Body of pancreas (tissue), 4 donors: ENCODE data around the gene ANAPC1. TPM values are rescaled to one million over a fixed set of nuclear protein-coding genes. Genes with fewer than 3 reads are reported as not detected.
"Not testable (repeated sequence)": the region's sequence is repeated elsewhere in the genome, so short reads cannot be mapped to it uniquely, and the experiment has no call there.

Experiments used
- ATAC-seq: fragments of 150-250 bp; one replicate; pipeline ENCODE4 v1.9.1; 2016
- DNase-seq, 4 donors: peaks; one replicate each; pipeline ENCODE4 v3.0.0-alpha.2; 2019
- H3K27ac ChIP-seq, 4 donors: fragments of 200-600 bp; sonication (generic); 1 replicate in 3 of 4; 2 replicates in 1 of 4; pipeline versions ENCODE4 v1.5.1 to v1.6.1; 2016 to 2019; ENCODE audit warnings: mild to moderate bottlenecking in 1 of 4, mixed read lengths in 1 of 4, moderate library complexity in 1 of 4
- H3K27me3 ChIP-seq, 2 donors: fragments of 200-600 bp; sonication (generic); one replicate each; pipeline ENCODE4 v1.6.0; 2016; ENCODE audit warnings: mild to moderate bottlenecking in 1 of 2
- H3K36me3 ChIP-seq, 2 donors: fragments of 200-600 bp; sonication (generic); replicated peaks in 1 of 2; 2 replicates each; pipeline ENCODE4 v1.5.1; 2016; ENCODE audit warnings: low read depth in 2 of 2; ENCODE audit not compliant: insufficient read depth in 1 of 2
- H3K4me1 ChIP-seq: fragments of 200-600 bp; sonication (generic); one replicate; pipeline ENCODE4 v1.6.0; 2016
- H3K4me3 ChIP-seq, 2 donors: fragments of 200-600 bp; sonication (generic); 1 replicate in 1 of 2; 2 replicates in 1 of 2; pipeline ENCODE4 v1.5.1; 2016 to 2019
- H3K9me3 ChIP-seq, 3 donors: fragments of 200-600 bp; sonication (generic); 1 replicate in 2 of 3; 2 replicates in 1 of 3; pipeline ENCODE4 v1.5.1; 2016
- CTCF ChIP-seq, 7 experiments: fragments of 450-650 bp in 4 of 7; fragments of 200-600 bp in 3 of 7; sonication (generic) in 3 of 7; IDR thresholded peaks; one replicate each; pipeline ENCODE4 v1.5.1; 2016 to 2019; ENCODE audit warnings: antibody characterized with exemption in 7 of 7
- POLR2A ChIP-seq, 3 donors: fragments of 450-650 bp; IDR thresholded peaks; one replicate each; pipeline ENCODE4 v1.6.1; 2016; ENCODE audit warnings: antibody characterized with exemption in 3 of 3, mild to moderate bottlenecking in 2 of 3
- whole genome bisulfite sequencing, 2 donors: methylation state at CpG; one replicate each; pipeline ENCODE4 v1.1.5; 2017; 5-methylcytosine and 5-hydroxymethylcytosine counted together
- intact Hi-C: fragments of 100-400 bp; cut with DNase I; formaldehyde crosslinking; loops from one replicate; pipeline ENCODE4 v1.15.1; 2023
- total RNA-seq, 2 donors: library from RNA; depleted of rRNA; stranded (reverse); fragments of >200 nt; gene quantifications; one replicate each; pipeline ENCODE4 v1.1.0, GENCODE V29; 2016

Gene ANAPC1
- total RNA-seq, 2 donors from 2014 or later = 40.2 to 67.2 TPM

GRCh38 chr2:111919365-111919764 is 35.4 kb upstream of the ANAPC1 start:
- TF ChIP-seq CTCF (IDR thresholded peaks at IDR 0.05) = no peak
- TF ChIP-seq POLR2A (IDR thresholded peaks at IDR 0.05) = no peak
- ATAC-seq = no peak
- DNase-seq = no peak
- no peaks in the 10 kb centered on the region for H3K36me3 ChIP-seq
- H3K4me1 ChIP-seq = peaks cover 42% of the 10 kb centered on the region
- H3K27ac ChIP-seq = peak overlapping the region in 3 of 4 donors; percentile 59 to 72 (median 70)
- H3K4me3 ChIP-seq = no peak overlapping the region
- no peaks in the 10 kb centered on the region for H3K27me3 ChIP-seq
- H3K9me3 ChIP-seq = no peaks in the 10 kb centered on the region
- WGBS, 2 donors = 60 to 68% methylated on average over 2 of the region's 2 CpGs
- intact Hi-C loops = no loop called here

GRCh38 chr2:111918383-111918806 is 34.4 kb upstream of the ANAPC1 start:
- no peak overlapping the region for H3K4me3 ChIP-seq
- H3K4me1 ChIP-seq = peaks cover 42% of the 10 kb centered on the region
- no peak overlapping the region for H3K27ac ChIP-seq
- H3K9me3 ChIP-seq = no peaks in the 10 kb centered on the region
- intact Hi-C loops = no loop called here
- no peaks in the 10 kb centered on the region for H3K27me3 ChIP-seq
- DNase-seq (no peak), ATAC-seq (no peak)
- H3K36me3 ChIP-seq = no peaks in the 10 kb centered on the region
- WGBS, 2 donors = 88 to 93% methylated on average over 1 of the region's 1 CpG
- TF ChIP-seq POLR2A (IDR thresholded peaks at IDR 0.05) (no peak), CTCF (IDR thresholded peaks at IDR 0.05) (no peak)

GRCh38 chr2:111917106-111917505 is 33.1 kb upstream of the ANAPC1 start:
- no peaks in the 10 kb centered on the region for H3K9me3 ChIP-seq
- TF ChIP-seq CTCF (IDR thresholded peaks at IDR 0.05) (no peak), POLR2A (IDR thresholded peaks at IDR 0.05) (no peak)
- no peak for ATAC-seq
- H3K4me1 ChIP-seq = peaks cover 42% of the 10 kb centered on the region
- DNase-seq = no peak
- H3K36me3 ChIP-seq = no peaks in the 10 kb centered on the region
- intact Hi-C loops = no loop called here
- no peak overlapping the region for H3K4me3 ChIP-seq
- WGBS, 2 donors = 95 to 97% methylated on average over 3 of the region's 3 CpGs
- H3K27ac ChIP-seq = no peak overlapping the region
- H3K27me3 ChIP-seq = no peaks in the 10 kb centered on the region

- no peak for ATAC-seq
- intact Hi-C loops = no loop called here
- no peaks in the 10 kb centered on the region for H3K9me3 ChIP-seq
- H3K27ac ChIP-seq = no peak overlapping the region
- no peak for DNase-seq
- no peaks in the 10 kb centered on the region for H3K27me3 ChIP-seq
- H3K36me3 ChIP-seq = no peaks in the 10 kb centered on the region
- no peak for TF ChIP-seq POLR2A (IDR thresholded peaks at IDR 0.05)
- no peak for TF ChIP-seq CTCF (IDR thresholded peaks at IDR 0.05)
- peaks cover 34% of the 10 kb centered on the region for H3K4me1 ChIP-seq
- H3K4me3 ChIP-seq = no peak overlapping the region
- WGBS, 2 donors = 52 to 68% methylated on average over 2 of the region's 2 CpGs
Observed at GRCh38 chr2:111912547-111912946, 28.6 kb upstream of the ANAPC1 start.

- DNase-seq = not testable (repeated sequence)
Observed at GRCh38 chr2:111911295-111911977, 27.4 kb upstream of the ANAPC1 start.

More at GRCh38 chr2:111911295-111911977, 27.4 kb upstream of the ANAPC1 start:
- H3K27me3 ChIP-seq, H3K36me3 ChIP-seq, H3K9me3 ChIP-seq, intact Hi-C loops, ATAC-seq, H3K4me3 ChIP-seq: not testable (repeated sequence)
- Histone ChIP-seq H3K4me1 (peaks cover 35% of the 10 kb centered on the region), H3K27ac (peak overlapping the region in 2 of 4 donors; percentile 4 to 53)
- WGBS, 2 donors = 84 to 91% methylated on average over 7 of the region's 7 CpGs
